Naive thymus-derived CD8-positive, alpha-beta T cell (primary cell): ENCODE measurements around the gene CD44. TPM values are rescaled to one million over a fixed set of nuclear protein-coding genes. Genes with fewer than 3 reads are reported as not detected.

Source experiments
- ATAC-seq, 2 donors: fragments of 150-1000 bp; cut with Tn5 transposase in 1 of 2; sonication (Bioruptor Pico), chemical (Tn5 transposase) in 1 of 2; 1 replicate in 1 of 2; 2 replicates in 1 of 2; pipeline ENCODE4 v1.10.0; 2021; ENCODE audit warnings: mild to moderate bottlenecking in 2 of 2, moderate library complexity in 2 of 2
- POLR2A ChIA-PET: fragments of 350-600 bp; sonication (Branson Sonifier 250); formaldehyde crosslinking; loops from one replicate; lab custom pipeline; 2021; ENCODE audit warnings: antibody characterized with exemption; lab: Charles Lee
- DNase-seq, 10 donors: peaks; one replicate each; pipeline versions ENCODE4 v3.0.0 to v3.0.0-alpha.2; 2020 to 2022
- H3K27ac Mint-ChIP-seq, 10 donors: one replicate each; pipeline ENCODE4 v1.8.0; 2020 to 2022; ENCODE audit warnings: mild to moderate bottlenecking in 10 of 10, mixed read lengths in 10 of 10, moderate library complexity in 4 of 10, inconsistent platforms in 1 of 10
- H3K27me3 Mint-ChIP-seq, 5 donors: one replicate each; pipeline ENCODE4 v1.8.0; 2021 to 2022; ENCODE audit warnings: mixed read lengths in 5 of 5
- H3K36me3 Mint-ChIP-seq, 3 donors: one replicate each; pipeline ENCODE4 v1.8.0; 2020 to 2022; ENCODE audit warnings: mixed read lengths in 3 of 3, mild to moderate bottlenecking in 2 of 3, inconsistent platforms in 1 of 3
- H3K4me1 Mint-ChIP-seq, 4 donors: one replicate each; pipeline ENCODE4 v1.8.0; 2021 to 2022; ENCODE audit warnings: mixed read lengths in 4 of 4
- H3K4me3 Mint-ChIP-seq, 10 donors: one replicate each; pipeline ENCODE4 v1.8.0; 2020 to 2022; ENCODE audit warnings: mild to moderate bottlenecking in 10 of 10, mixed read lengths in 10 of 10, moderate library complexity in 6 of 10, inconsistent platforms in 1 of 10
- H3K9me3 Mint-ChIP-seq, 9 donors: one replicate each; pipeline ENCODE4 v1.8.0; 2020 to 2022; ENCODE audit warnings: mixed read lengths in 9 of 9, mild to moderate bottlenecking in 3 of 9, inconsistent platforms in 1 of 9, moderate library complexity in 1 of 9
- polyA plus RNA-seq, 3 donors: library from polyadenylated mRNA; unstranded; fragments of 300-500 nt; fragmentation: Illumina TruSeq; gene quantifications; one replicate each; pipeline ENCODE4 v1.2.3, GENCODE V29; 2021
- total RNA-seq, 8 experiments: library from RNA in 2 of 8; stranded (reverse) in 2 of 8; gene quantifications; one replicate each; pipeline ENCODE4 v1.2.3 and lab custom pipeline; 2021 to 2026

CD44 gene
- total and polyA plus RNA-seq, 5 experiments from 2014 or later = 291 to 703 (median 291) TPM

GRCh38 chr11:35274909-35275785 lies 136.2 kb downstream of the CD44 start:
- Mint-ChIP-seq H3K36me3 (no peaks in the 10 kb centered on the region), H3K9me3 (peaks cover 0 to 4% (median 0%) of the 10 kb centered on the region in 9 donors), H3K27me3 (no peaks in the 10 kb centered on the region), H3K4me1 (peaks cover 14 to 54% (median 41%) of the 10 kb centered on the region in 4 donors), H3K4me3 (no peak overlapping the region), H3K27ac (peak overlapping the region in 1 of 10 donors; percentile 20)
- DNase-seq (no peak), ATAC-seq (no peak)
- POLR2A ChIA-PET = no interaction called here

GRCh38 chr11:35275786-35276170 lies 136.8 kb downstream of the CD44 start:
- POLR2A ChIA-PET = interaction anchor here (0.5 kb wide), 1 partner anchor 15 kb away, joined by 4 read pairs; no protein-coding TSS in a partner anchor
- H3K4me3 Mint-ChIP-seq = no peak overlapping the region
- peaks cover 0 to 4% (median 0%) of the 10 kb centered on the region in 9 donors for H3K9me3 Mint-ChIP-seq
- peaks cover 13 to 54% (median 40%) of the 10 kb centered on the region in 4 donors for H3K4me1 Mint-ChIP-seq
- no peak for DNase-seq
- H3K27me3 Mint-ChIP-seq = no peaks in the 10 kb centered on the region
- no peaks in the 10 kb centered on the region for H3K36me3 Mint-ChIP-seq
- peak overlapping the region in 3 of 10 donors; percentile 2 to 37 (median 14) for H3K27ac Mint-ChIP-seq
- no peak for ATAC-seq

GRCh38 chr11:35276396-35277145 lies 137.6 kb downstream of the CD44 start:
- Mint-ChIP-seq H3K36me3 (no peaks in the 10 kb centered on the region), H3K4me1 (peaks cover 12 to 48% (median 36%) of the 10 kb centered on the region in 4 donors), H3K27ac (peak overlapping the region in 2 of 10 donors; percentile 14 to 37), H3K9me3 (peaks cover 0 to 4% (median 0%) of the 10 kb centered on the region in 9 donors), H3K4me3 (no peak overlapping the region), H3K27me3 (no peaks in the 10 kb centered on the region)
- ATAC-seq (no peak), DNase-seq (no peak)
- POLR2A ChIA-PET = interaction anchor here (0.5 kb wide), 1 partner anchor 14 kb away, joined by 4 read pairs; no protein-coding TSS in a partner anchor

GRCh38 chr11:35277827-35278226 lies 138.9 kb downstream of the CD44 start:
- DNase-seq = no peak
- no peak for ATAC-seq
- Mint-ChIP-seq H3K9me3 (no peaks in the 10 kb centered on the region), H3K4me1 (peaks cover 9 to 44% (median 28%) of the 10 kb centered on the region in 4 donors), H3K4me3 (no peak overlapping the region), H3K36me3 (no peaks in the 10 kb centered on the region), H3K27ac (no peak overlapping the region), H3K27me3 (no peaks in the 10 kb centered on the region)
- POLR2A ChIA-PET = no interaction called here

GRCh38 chr11:35280727-35281126 lies 141.8 kb downstream of the CD44 start:
- no peak for ATAC-seq
- DNase-seq = no peak
- Mint-ChIP-seq H3K36me3 (no peaks in the 10 kb centered on the region), H3K4me3 (no peak overlapping the region), H3K9me3 (no peaks in the 10 kb centered on the region), H3K4me1 (peaks cover 7 to 21% (median 12%) of the 10 kb centered on the region in 4 donors), H3K27me3 (no peaks in the 10 kb centered on the region), H3K27ac (peak overlapping the region in 1 of 10 donors; percentile 5)
- POLR2A ChIA-PET = no interaction called here

GRCh38 chr11:35281169-35281688 lies 142.3 kb downstream of the CD44 start:
- peaks cover 4 to 16% (median 9%) of the 10 kb centered on the region in 4 donors for H3K4me1 Mint-ChIP-seq
- H3K27ac Mint-ChIP-seq = no peak overlapping the region
- DNase-seq (no peak), ATAC-seq (no peak)
- H3K36me3 Mint-ChIP-seq = no peaks in the 10 kb centered on the region
- POLR2A ChIA-PET = no interaction called here
- H3K27me3 Mint-ChIP-seq = no peaks in the 10 kb centered on the region
- H3K9me3 Mint-ChIP-seq = no peaks in the 10 kb centered on the region
- no peak overlapping the region for H3K4me3 Mint-ChIP-seq

Other genes with a start within 250 kb of the CD44 start
- 10 to 100 TPM; 20.6 to 23.2 TPM for gene APIP, start 222.8 kb upstream of the CD44 start, total RNA-seq
- gene APIP, start 222.8 kb upstream of the CD44 start, polyA plus RNA-seq = 10 to 100 TPM; 15.1 to 17.4 (median 15.5) TPM
- gene PDHX, start 222.6 kb upstream of the CD44 start, total RNA-seq = 10 to 100 TPM; 42.6 to 46.6 TPM
- 10 to 100 TPM; 14.3 to 15.4 (median 15.3) TPM for gene PDHX, start 222.6 kb upstream of the CD44 start, polyA plus RNA-seq